ENCODE measurements around the gene CRYL1. TPM values are rescaled to one million over a fixed set of nuclear protein-coding genes. Genes with fewer than 3 reads are reported as not detected.

The CRYL1 gene
- total RNA-seq, 4 donors from 2014 or later: 75.0 to 188 (median 145) TPM

DNA sequence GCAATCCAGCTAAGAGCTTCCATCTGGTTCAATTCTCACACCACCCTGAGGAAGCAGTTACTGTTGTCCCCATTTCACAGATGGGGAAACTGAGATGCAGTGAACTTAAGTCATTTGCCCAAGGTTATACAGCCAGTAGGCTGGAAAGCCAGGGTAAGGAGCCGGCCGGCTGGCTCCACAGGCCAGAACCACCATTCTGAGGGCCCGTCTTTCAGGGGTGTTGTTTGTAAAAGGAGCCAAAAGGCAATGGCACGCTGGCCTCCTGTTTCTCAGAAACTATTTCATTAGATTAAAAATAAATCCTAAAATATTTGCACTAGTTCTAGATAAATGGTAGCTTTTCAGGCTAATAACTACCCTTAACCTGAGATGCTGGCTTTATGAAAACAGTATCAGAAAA, 114.9 kb downstream of the CRYL1 start:
- no peak for DNase-seq
- no peak overlapping the region for H3K4me3 ChIP-seq
- H3K9me3 ChIP-seq: no peaks in the 10 kb centered on the region
- no peaks in the 10 kb centered on the region for H3K4me1 ChIP-seq
- in situ Hi-C loops (cut with MboI; ENCODE audit: low pct_ligation_motif_present in 1 of 4, low pct_unique_long_range_greater_than_20kb in 1 of 4, low sequenced_read_pairs in 3 of 4): no loop called here
- TF ChIP-seq POLR2AphosphoS5 (IDR thresholded peaks at IDR 0.05) (no peak), POLR2A (IDR thresholded peaks at IDR 0.05) (no peak), EP300 (IDR thresholded peaks at IDR 0.05; ENCODE audit: low read depth) (no peak), CTCF (IDR thresholded peaks at IDR 0.05) (no peak)
- intact Hi-C loops (cut with DNase I; ENCODE audit: low total_unique reads): no loop called here
- 72% methylated on average over 4 of the region's 4 CpGs; no CpG with 5 or more reads in 1 of the 2 donors for WGBS, 2 donors (ENCODE audit: low coverage in 1 of 2)
- H3K27me3 ChIP-seq: no peaks in the 10 kb centered on the region
- no peaks in the 10 kb centered on the region for H3K36me3 ChIP-seq
- H3K27ac ChIP-seq: no peak overlapping the region

- H3K36me3 ChIP-seq: no peaks in the 10 kb centered on the region
- H3K4me1 ChIP-seq: no peaks in the 10 kb centered on the region
- in situ Hi-C loops (cut with MboI; ENCODE audit: low pct_ligation_motif_present in 1 of 4, low pct_unique_long_range_greater_than_20kb in 1 of 4, low sequenced_read_pairs in 3 of 4) (no loop called here), intact Hi-C loops (cut with DNase I; ENCODE audit: low total_unique reads) (no loop called here)
- no peaks in the 10 kb centered on the region for H3K27me3 ChIP-seq
- TF ChIP-seq POLR2AphosphoS5 (IDR thresholded peaks at IDR 0.05) (no peak), CTCF (IDR thresholded peaks at IDR 0.05) (no peak)
- 67 to 100% methylated on average over 3 to 8 of the region's 8 CpGs for WGBS, 2 donors (ENCODE audit: low coverage in 1 of 2)
- no peak for DNase-seq
- no peaks in the 10 kb centered on the region for H3K9me3 ChIP-seq
- no peak overlapping the region for H3K4me3 ChIP-seq
- H3K27ac ChIP-seq: no peak overlapping the region
Observed at GRCh38 chr13:20408181-20408580, 117.5 kb downstream of the CRYL1 start.

DNA sequence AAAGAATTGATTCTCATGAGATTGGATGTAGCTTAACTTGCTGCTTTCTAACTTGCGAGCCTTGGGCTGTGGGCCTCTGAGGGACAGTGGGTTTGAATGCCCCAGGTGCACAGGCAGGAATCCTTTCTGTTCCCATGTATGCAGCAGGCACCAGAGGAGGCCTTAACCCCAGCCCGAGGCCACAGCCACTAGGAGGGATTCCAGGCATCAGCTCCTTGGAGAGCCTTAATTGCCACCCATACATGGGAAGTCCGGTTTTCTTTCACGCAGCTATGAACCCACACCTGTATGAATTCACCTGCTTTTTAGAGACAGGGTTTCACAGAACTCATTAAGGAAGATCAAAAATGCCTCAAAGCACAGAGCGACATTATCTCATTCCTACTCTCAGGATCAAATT, 117.9 kb downstream of the CRYL1 start:
- WGBS, 2 donors (ENCODE audit: low coverage in 1 of 2): 92% methylated on average over 5 of the region's 5 CpGs; no CpG with 5 or more reads in 1 of the 2 donors
- no peaks in the 10 kb centered on the region for H3K4me1 ChIP-seq
- no peaks in the 10 kb centered on the region for H3K27me3 ChIP-seq
- H3K36me3 ChIP-seq: no peaks in the 10 kb centered on the region
- no peak overlapping the region for H3K4me3 ChIP-seq
- no peak for DNase-seq
- H3K9me3 ChIP-seq: no peaks in the 10 kb centered on the region
- in situ Hi-C loops (cut with MboI; ENCODE audit: low pct_ligation_motif_present in 1 of 4, low pct_unique_long_range_greater_than_20kb in 1 of 4, low sequenced_read_pairs in 3 of 4): no loop called here
- intact Hi-C loops (cut with DNase I; ENCODE audit: low total_unique reads): no loop called here
- TF ChIP-seq POLR2A (IDR thresholded peaks at IDR 0.05): no peak
- TF ChIP-seq POLR2AphosphoS5 (IDR thresholded peaks at IDR 0.05): no peak
- no peak for TF ChIP-seq EP300 (IDR thresholded peaks at IDR 0.05; ENCODE audit: low read depth)
- no peak for TF ChIP-seq CTCF (IDR thresholded peaks at IDR 0.05)
- no peak overlapping the region for H3K27ac ChIP-seq

- no peak overlapping the region for H3K27ac ChIP-seq
- no peaks in the 10 kb centered on the region for H3K27me3 ChIP-seq
- intact Hi-C loops (cut with DNase I; ENCODE audit: low total_unique reads): no loop called here
- 87% methylated on average over 17 of the region's 17 CpGs; no CpG with 5 or more reads in 1 of the 2 donors for WGBS, 2 donors (ENCODE audit: low coverage in 1 of 2)
- H3K4me1 ChIP-seq: no peaks in the 10 kb centered on the region
- H3K9me3 ChIP-seq: no peaks in the 10 kb centered on the region
- TF ChIP-seq POLR2AphosphoS5 (IDR thresholded peaks at IDR 0.05): no peak
- TF ChIP-seq POLR2A (IDR thresholded peaks at IDR 0.05): no peak
- TF ChIP-seq EP300 (IDR thresholded peaks at IDR 0.05; ENCODE audit: low read depth): no peak
- no peak for TF ChIP-seq CTCF (IDR thresholded peaks at IDR 0.05)
- H3K36me3 ChIP-seq: no peaks in the 10 kb centered on the region
- no peak overlapping the region for H3K4me3 ChIP-seq
- in situ Hi-C loops (cut with MboI; ENCODE audit: low pct_ligation_motif_present in 1 of 4, low pct_unique_long_range_greater_than_20kb in 1 of 4, low sequenced_read_pairs in 3 of 4): no loop called here
- DNase-seq: no peak
Observed at GRCh38 chr13:20405691-20406090, 120.0 kb downstream of the CRYL1 start.

Data from transverse colon (tissue), 4 donors.